Liver (tissue), 9 donors: Measurements from ENCODE around the gene CUX1. TPM values are rescaled to one million over a fixed set of nuclear protein-coding genes. Genes with fewer than 3 reads are reported as not detected.
A peak's percentile ranks its signal among the peaks of the same experiment; 100 is the strongest.

Source experiments
- DNase-seq: peaks from one replicate; pipeline ENCODE4 v3.0.0-alpha.2; 2017; ENCODE audit warnings: low spot score
- H3K27ac ChIP-seq, 2 donors: one replicate each; pipeline ENCODE4 v1.7.0; 2013; ENCODE audit warnings: inconsistent platforms in 2 of 2, low read length in 2 of 2, control low read depth in 1 of 2, low read depth in 1 of 2, mild to moderate bottlenecking in 1 of 2
- H3K27me3 ChIP-seq, 4 donors: one replicate each; pipeline versions ENCODE4 v1.6.1 to v1.7.0; 2013; ENCODE audit warnings: low read length in 3 of 4, inconsistent platforms in 1 of 4, mild to moderate bottlenecking in 1 of 4, moderate library complexity in 1 of 4; ENCODE audit not compliant: control insufficient read depth in 4 of 4, insufficient read depth in 4 of 4
- H3K36me3 ChIP-seq, 4 donors: one replicate each; pipeline versions ENCODE4 v1.6.1 to v1.7.0; 2013; ENCODE audit warnings: low read length in 3 of 4, mild to moderate bottlenecking in 3 of 4, low read depth in 1 of 4, moderate library complexity in 1 of 4; ENCODE audit not compliant: control insufficient read depth in 4 of 4, insufficient read depth in 3 of 4
- H3K4me1 ChIP-seq, 4 donors: one replicate each; pipeline versions ENCODE4 v1.6.1 to v1.7.0; 2013; ENCODE audit warnings: low read length in 3 of 4, mild to moderate bottlenecking in 3 of 4, moderate library complexity in 1 of 4; ENCODE audit not compliant: control insufficient read depth in 4 of 4, insufficient read depth in 4 of 4
- H3K4me3 ChIP-seq, 3 donors: one replicate each; pipeline versions ENCODE4 v1.6.1 to v1.7.0; 2013; ENCODE audit warnings: low read length in 3 of 3, control low read depth in 1 of 3, low read depth in 1 of 3, mild to moderate bottlenecking in 1 of 3
- H3K9ac ChIP-seq, 2 donors: one replicate each; pipeline ENCODE4 v1.7.0; 2013; ENCODE audit warnings: low read length in 2 of 2, mild to moderate bottlenecking in 2 of 2, moderate library complexity in 2 of 2, control low read depth in 1 of 2, low read depth in 1 of 2
- H3K9me3 ChIP-seq, 4 donors: one replicate each; pipeline versions ENCODE4 v1.6.1 to v1.7.0; 2013; ENCODE audit warnings: low read length in 3 of 4; ENCODE audit not compliant: control insufficient read depth in 4 of 4
- ATF3 ChIP-seq: IDR thresholded peaks from 2 replicates; pipeline ENCODE4 v1.6.1; 2016; ENCODE audit warnings: antibody characterized with exemption
- CTCF ChIP-seq: fragments of 150-350 bp; IDR thresholded peaks from 2 replicates; pipeline ENCODE4 v1.5.1; 2017; ENCODE audit warnings: improper control_type of control experiment, low read depth, low read length; ENCODE audit not compliant: missing input control
- EGR1 ChIP-seq, 2 donors: IDR thresholded peaks; 2 replicates each; pipeline ENCODE4 v1.6.1; 2016 to 2018; ENCODE audit warnings: antibody characterized with exemption in 2 of 2, low read depth in 2 of 2
- FOXA1 ChIP-seq: IDR thresholded peaks from 2 replicates; pipeline ENCODE4 v1.6.1; 2016; ENCODE audit warnings: antibody characterized with exemption
- FOXA2 ChIP-seq: IDR thresholded peaks from 2 replicates; pipeline ENCODE4 v1.6.1; 2016; ENCODE audit warnings: antibody characterized with exemption
- GABPA ChIP-seq, 2 donors: IDR thresholded peaks in 1 of 2; conservative IDR thresholded peaks in 1 of 2; 2 replicates each; pipeline ENCODE4 v1.6.1; 2016; ENCODE audit warnings: antibody characterized with exemption in 2 of 2, mild to moderate bottlenecking in 1 of 2, moderate library complexity in 1 of 2
- HNF4A ChIP-seq, 2 donors: conservative IDR thresholded peaks; 2 replicates each; pipeline ENCODE4 v1.6.1; 2016; ENCODE audit warnings: antibody characterized with exemption in 2 of 2, mild to moderate bottlenecking in 2 of 2
- HNF4G ChIP-seq: IDR thresholded peaks from 2 replicates; pipeline ENCODE4 v1.6.1; 2016; ENCODE audit warnings: antibody characterized with exemption
- JUND ChIP-seq, 2 donors: IDR thresholded peaks; 2 replicates each; pipeline ENCODE4 v1.6.1; 2016; ENCODE audit warnings: antibody characterized with exemption in 2 of 2
- NR2F2 ChIP-seq: IDR thresholded peaks from 2 replicates; pipeline ENCODE4 v1.6.1; 2016; ENCODE audit warnings: antibody characterized with exemption
- RAD21 ChIP-seq, 2 donors: IDR thresholded peaks; 2 replicates each; pipeline ENCODE4 v1.6.1; 2016; ENCODE audit warnings: antibody characterized with exemption in 2 of 2, mild to moderate bottlenecking in 2 of 2
- RXRA ChIP-seq, 2 donors: IDR thresholded peaks; 2 replicates each; pipeline ENCODE4 v1.6.1; 2017 to 2018; ENCODE audit warnings: antibody characterized with exemption in 2 of 2, mild to moderate bottlenecking in 1 of 2
- SP1 ChIP-seq: IDR thresholded peaks from 2 replicates; pipeline ENCODE4 v1.6.1; 2018; ENCODE audit warnings: antibody characterized with exemption, mild to moderate bottlenecking
- TAF1 ChIP-seq: conservative IDR thresholded peaks from 2 replicates; pipeline ENCODE4 v1.6.1; 2016; ENCODE audit warnings: antibody characterized with exemption, mild to moderate bottlenecking
- YY1 ChIP-seq: IDR thresholded peaks from 2 replicates; pipeline ENCODE4 v1.6.1; 2016; ENCODE audit warnings: antibody characterized with exemption, mild to moderate bottlenecking
- WGBS: extraction: QIAGEN DNeasy Blood & Tissue Kit; methylation state at CpG from one replicate; pipeline ENCODE4 v1.1.7; 2013; 5-methylcytosine and 5-hydroxymethylcytosine counted together
- polyA plus RNA-seq, 2 donors: library from polyadenylated mRNA; stranded (reverse) in 1 of 2; unstranded in 1 of 2; fragments of 200-250 nt in 1 of 2; fragments of >200 nt in 1 of 2; fragmentation: Nextera tagmentation in 1 of 2; extraction: Ambion mirVana in 1 of 2; gene quantifications; one replicate each; pipeline versions ENCODE4 v1.2.1 to v1.2.3, GENCODE V29; 2013 to 2015
- total RNA-seq, 2 donors: library from RNA; depleted of rRNA; stranded (reverse); fragments of >200 nt; gene quantifications; one replicate each; pipeline ENCODE4 v1.2.3, GENCODE V29; 2014
- TF ChIP-seq, protein P1 (sequence below): IDR thresholded peaks from 2 replicates; pipeline ENCODE4 v1.6.1; 2016; ENCODE audit warnings: antibody characterized with exemption
- TF ChIP-seq, protein P2 (sequence below): IDR thresholded peaks from 2 replicates; pipeline ENCODE4 v1.6.1; 2016; ENCODE audit warnings: antibody characterized with exemption
- donor health status: healthy.
- donor health status: healthy.
- donor health status: healthy.
- donor health status: healthy.
- donor health status: healthy.

Gene CUX1
- total and polyA plus RNA-seq, 4 donors, result 18.6 to 40.6 (median 21.4) TPM

GRCh38 chr7:102154425-102154824 lies 337.0 kb downstream of the CUX1 start:
- no peak for DNase-seq
- Histone ChIP-seq H3K4me3 (no peak overlapping the region), H3K9ac (no peak overlapping the region), H3K36me3 (peaks cover 0 to 8% (median 3%) of the 10 kb centered on the region in 4 donors), H3K27me3 (no peaks in the 10 kb centered on the region), H3K9me3 (no peaks in the 10 kb centered on the region), H3K4me1 (peaks cover 0 to 20% (median 16%) of the 10 kb centered on the region in 4 donors), H3K27ac (no peak overlapping the region)
- WGBS, result 96% methylated on average over 3 of the region's 3 CpGs
- TF ChIP-seq HNF4G (no peak), ATF3 (no peak), GABPA (IDR thresholded peaks at IDR 0.05 in 1 of 2, conservative IDR thresholded peaks at IDR 0.05 in 1 of 2) (no peak), RXRA (IDR thresholded peaks at IDR 0.05) (no peak), SP1 (no peak), TAF1 (no peak), EGR1 (IDR thresholded peaks at IDR 0.05; ENCODE audit: low read depth in 2 of 2) (no peak), RAD21 (IDR thresholded peaks at IDR 0.05) (no peak), CTCF (no peak), NR2F2 (no peak)
- TF ChIP-seq, protein P1, sequence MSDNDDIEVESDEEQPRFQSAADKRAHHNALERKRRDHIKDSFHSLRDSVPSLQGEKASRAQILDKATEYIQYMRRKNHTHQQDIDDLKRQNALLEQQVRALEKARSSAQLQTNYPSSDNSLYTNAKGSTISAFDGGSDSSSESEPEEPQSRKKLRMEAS, result no peak
- TF ChIP-seq, protein P2, sequence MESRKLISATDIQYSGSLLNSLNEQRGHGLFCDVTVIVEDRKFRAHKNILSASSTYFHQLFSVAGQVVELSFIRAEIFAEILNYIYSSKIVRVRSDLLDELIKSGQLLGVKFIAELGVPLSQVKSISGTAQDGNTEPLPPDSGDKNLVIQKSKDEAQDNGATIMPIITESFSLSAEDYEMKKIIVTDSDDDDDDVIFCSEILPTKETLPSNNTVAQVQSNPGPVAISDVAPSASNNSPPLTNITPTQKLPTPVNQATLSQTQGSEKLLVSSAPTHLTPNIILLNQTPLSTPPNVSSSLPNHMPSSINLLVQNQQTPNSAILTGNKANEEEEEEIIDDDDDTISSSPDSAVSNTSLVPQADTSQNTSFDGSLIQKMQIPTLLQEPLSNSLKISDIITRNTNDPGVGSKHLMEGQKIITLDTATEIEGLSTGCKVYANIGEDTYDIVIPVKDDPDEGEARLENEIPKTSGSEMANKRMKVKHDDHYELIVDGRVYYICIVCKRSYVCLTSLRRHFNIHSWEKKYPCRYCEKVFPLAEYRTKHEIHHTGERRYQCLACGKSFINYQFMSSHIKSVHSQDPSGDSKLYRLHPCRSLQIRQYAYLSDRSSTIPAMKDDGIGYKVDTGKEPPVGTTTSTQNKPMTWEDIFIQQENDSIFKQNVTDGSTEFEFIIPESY, result no peak

DNA sequence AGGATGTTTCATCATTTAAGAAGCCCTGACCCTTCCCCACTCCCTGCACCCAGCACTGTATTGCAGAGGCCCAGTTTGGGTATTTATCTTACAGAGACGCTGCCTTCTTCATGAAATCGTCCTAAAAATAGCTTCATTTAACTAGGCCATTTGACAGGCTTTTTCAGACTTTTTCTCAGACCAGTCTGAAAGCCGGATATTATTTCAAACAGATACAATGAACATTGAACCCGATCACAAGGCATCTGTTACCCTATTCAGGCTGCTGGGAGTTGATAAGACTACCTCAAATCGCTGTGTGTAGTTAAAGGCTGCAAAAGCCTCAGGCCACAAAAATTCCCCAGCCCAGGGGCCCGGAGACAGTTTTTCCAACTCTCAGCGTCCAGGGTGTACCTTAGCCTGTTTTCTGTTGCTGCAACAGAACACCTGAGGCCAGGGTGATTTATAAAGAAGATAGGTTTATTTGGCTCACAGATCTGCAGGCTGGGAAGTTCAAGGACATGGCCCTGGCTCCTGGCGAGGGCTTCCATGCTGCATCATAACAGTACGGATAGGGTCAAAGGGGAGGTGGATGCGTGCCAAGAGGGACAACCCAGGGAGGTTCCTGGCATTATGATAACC lies 338.5 kb downstream of the CUX1 start:
- Histone ChIP-seq H3K9ac (no peak overlapping the region), H3K27me3 (no peaks in the 10 kb centered on the region), H3K9me3 (no peaks in the 10 kb centered on the region), H3K36me3 (peaks cover 0 to 8% (median 3%) of the 10 kb centered on the region in 4 donors), H3K4me3 (no peak overlapping the region), H3K27ac (peak overlapping the region in 1 of 2 donors; percentile 1), H3K4me1 (peaks cover 0 to 20% (median 16%) of the 10 kb centered on the region in 4 donors)
- no peak for DNase-seq
- WGBS, result 29% methylated on average over 10 of the region's 10 CpGs
- TF ChIP-seq YY1, result peak; percentile 56
- no peak for TF ChIP-seq JUND (IDR thresholded peaks at IDR 0.05)
- TF ChIP-seq GABPA (IDR thresholded peaks at IDR 0.05 in 1 of 2, conservative IDR thresholded peaks at IDR 0.05 in 1 of 2), result no peak
- TF ChIP-seq TAF1, result no peak
- no peak for TF ChIP-seq FOXA1
- peak; percentile 25 to 48 for TF ChIP-seq RAD21 (IDR thresholded peaks at IDR 0.05)
- TF ChIP-seq EGR1 (IDR thresholded peaks at IDR 0.05; ENCODE audit: low read depth in 2 of 2), result no peak
- TF ChIP-seq, protein P1, result no peak
- peak; percentile 57 for TF ChIP-seq SP1
- TF ChIP-seq FOXA2, result no peak
- TF ChIP-seq RXRA (IDR thresholded peaks at IDR 0.05), result peak; percentile 86 to 91
- no peak for TF ChIP-seq CTCF
- TF ChIP-seq HNF4G, result no peak
- TF ChIP-seq ATF3, result no peak
- TF ChIP-seq NR2F2, result peak; percentile 86
- TF ChIP-seq, protein P2, result no peak
- peak; percentile 81 to 86 for TF ChIP-seq HNF4A (conservative IDR thresholded peaks at IDR 0.05)
